Retinal pigment epithelial cell (primary cell): ENCODE measurements around the gene PFKFB2.

ENCODE experiments used
- DNase-seq: peaks from one replicate; pipeline ENCODE4 v3.0.0-alpha.2; 2010; ENCODE audit warnings: low read depth
- H3K4me3 ChIP-seq: 2 replicates; pipeline ENCODE4 v1.5.1; 2011; ENCODE audit warnings: mild to moderate bottlenecking, low read length, control low read depth, moderate library complexity
- CTCF ChIP-seq: conservative IDR thresholded peaks from 2 replicates; pipeline ENCODE4 v1.5.1; 2011; ENCODE audit warnings: low read depth, low read length, control low read depth, inconsistent platforms

PFKFB2 gene

GRCh38 chr1:207052911-207053769 is at the start of gene PFKFB2:
Gene PFKFB2, plus strand, starts transcription at chr1:207053275. Its CDS starts 1,443 bp downstream, at chr1:207054718.
- DNase-seq = peak; percentile 99
- peak within 1 kb of the TSS; percentile 84 for H3K4me3 ChIP-seq
- TF ChIP-seq CTCF = peak; percentile 1

DNA sequence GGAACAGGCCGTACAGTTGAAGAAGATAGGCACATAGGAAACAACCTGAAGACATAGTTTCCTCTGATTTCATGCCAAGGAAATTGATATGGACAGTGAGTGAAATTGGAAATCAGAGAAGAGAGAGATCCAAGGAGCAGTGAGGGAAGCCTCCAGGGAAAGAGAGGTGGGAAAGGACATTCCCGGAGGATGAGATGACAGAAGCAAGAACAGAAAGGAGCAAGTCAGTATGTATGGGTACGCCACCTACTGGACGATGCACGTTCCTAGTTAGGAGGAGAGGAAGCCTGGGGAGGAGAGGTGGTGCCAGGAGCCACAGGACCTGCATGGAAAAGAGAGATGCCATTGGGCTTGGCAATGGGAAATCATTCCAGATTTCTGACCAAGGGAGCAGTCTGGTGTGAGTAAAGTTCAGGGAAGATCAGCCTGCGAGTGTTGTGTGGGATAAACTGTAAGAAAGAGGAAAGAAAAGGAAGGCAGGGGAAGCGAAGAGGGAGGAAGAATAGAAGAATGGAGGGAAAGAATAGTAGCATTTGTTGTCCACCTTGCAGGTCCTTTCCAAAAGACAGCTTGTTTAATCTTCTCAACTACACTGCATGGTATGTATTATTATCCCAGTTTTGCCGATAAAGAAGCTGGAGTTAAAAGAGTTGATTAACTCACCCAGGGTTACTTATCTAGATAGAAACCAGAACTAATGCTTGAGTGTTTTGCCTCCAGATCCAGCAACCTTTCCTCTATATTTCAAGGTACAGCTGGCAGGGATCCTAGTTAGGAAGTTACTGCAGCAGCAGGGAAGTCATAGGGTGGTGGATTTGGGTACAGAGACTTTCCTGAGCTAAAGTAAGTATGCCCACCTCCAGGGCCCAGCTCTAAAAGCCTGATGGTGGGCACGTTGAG is 47.9 kb upstream of the PFKFB2 start:
- TF ChIP-seq CTCF = peak; percentile 81
- H3K4me3 ChIP-seq = no peak overlapping the region
- DNase-seq = no peak

- H3K4me3 ChIP-seq = no peak overlapping the region
- TF ChIP-seq CTCF = no peak
- DNase-seq = no peak
Measured at GRCh38 chr1:207006083-207006482, 47.0 kb upstream of the PFKFB2 start.

DNA sequence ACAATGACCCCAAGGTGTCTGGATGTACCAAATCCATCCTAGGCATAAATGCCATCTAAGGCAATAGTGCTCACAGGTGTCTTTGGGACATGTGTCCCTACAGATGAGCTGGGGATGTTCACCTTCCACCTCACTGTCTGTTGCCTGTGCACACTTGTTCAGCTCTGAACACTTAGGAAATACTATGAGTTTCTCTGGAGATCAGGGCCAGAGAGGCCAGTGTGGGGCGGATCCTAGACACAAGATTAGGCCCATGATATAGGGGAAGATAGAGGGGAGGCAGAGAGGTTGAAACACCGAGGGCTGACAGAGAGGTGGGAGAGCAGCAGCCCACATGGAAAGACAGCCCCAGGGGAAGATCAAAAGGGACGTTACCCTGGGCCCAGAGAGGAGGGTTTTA is 46.2 kb upstream of the PFKFB2 start:
- no peak overlapping the region for H3K4me3 ChIP-seq
- DNase-seq = no peak
- TF ChIP-seq CTCF = no peak

DNA sequence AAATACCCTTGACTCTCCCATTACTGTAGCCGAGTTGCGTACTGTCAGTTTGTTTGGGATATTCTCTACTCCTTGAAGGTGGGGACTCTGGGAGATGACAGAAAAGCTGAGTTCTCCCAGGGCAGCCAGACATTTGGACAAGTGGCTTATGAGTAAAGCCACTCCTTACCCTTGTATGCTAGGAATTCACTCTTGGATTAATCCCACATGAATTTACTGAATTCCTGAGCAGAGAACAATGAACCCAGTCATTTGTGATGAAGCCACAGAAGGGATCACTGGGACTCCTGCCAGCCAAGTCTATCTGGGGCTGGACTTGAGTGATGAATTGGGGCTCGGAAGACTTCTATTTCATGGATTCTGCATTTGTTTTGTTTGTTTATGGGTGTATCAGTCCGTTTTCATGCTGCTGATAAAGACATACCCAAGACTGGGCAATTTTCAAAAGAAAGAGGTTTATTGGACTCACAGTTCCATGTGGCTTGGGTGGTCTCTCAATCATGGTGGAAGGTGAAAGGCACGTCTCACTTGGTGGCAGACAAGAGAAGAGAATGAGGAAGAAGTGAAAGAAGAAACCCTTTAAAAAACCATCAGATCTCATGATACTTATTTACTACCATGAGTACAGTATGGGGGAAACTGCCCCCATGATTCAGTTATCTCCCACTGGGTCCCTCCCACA is 45.6 kb upstream of the PFKFB2 start:
- TF ChIP-seq CTCF = no peak
- H3K4me3 ChIP-seq = no peak overlapping the region
- DNase-seq = peak; percentile 99

DNA sequence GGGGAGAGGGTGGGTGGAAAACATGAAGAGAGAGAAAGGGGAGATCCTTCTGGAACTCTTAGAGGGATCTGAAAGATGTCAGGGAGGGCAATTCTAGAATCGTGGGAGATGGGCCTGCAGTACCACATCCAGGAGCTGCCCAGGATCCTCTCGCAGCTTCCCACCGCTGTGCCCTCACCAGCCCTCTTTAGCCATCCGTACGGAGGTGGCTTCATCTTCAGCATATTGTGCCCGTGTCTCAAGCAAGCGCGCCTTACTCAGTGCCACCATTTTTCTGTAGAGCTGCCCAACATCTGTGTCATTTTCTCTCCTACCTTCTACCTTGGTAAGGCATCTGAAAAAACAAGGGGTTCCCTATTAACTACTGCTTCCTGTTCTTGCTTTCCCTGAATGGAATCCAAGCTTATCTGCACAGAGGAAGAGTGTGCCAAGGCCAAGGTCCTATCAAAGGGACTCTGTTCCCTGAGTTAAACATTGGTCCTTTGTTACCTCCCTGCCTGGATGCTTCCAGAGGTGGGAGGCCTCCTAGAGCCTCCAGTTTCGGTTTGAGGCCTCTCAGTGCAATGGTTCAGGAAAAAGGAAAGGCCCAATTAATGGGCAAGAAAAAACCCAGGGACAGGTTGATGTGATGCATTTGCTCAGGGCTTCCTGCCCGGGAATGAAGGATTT is 43.8 kb upstream of the PFKFB2 start:
- DNase-seq = no peak
- TF ChIP-seq CTCF = no peak
- H3K4me3 ChIP-seq = no peak overlapping the region
